Measurements from ENCODE around the gene ENTPD5. TPM values are rescaled to one million over a fixed set of nuclear protein-coding genes. Genes with fewer than 3 reads are reported as not detected.

Gene ENTPD5
- total and polyA plus RNA-seq, 2 of the 4 experiments (the other 2 are of a cell fraction) = 7.3 to 8.1 TPM

GRCh38 chr14:73998726-73999125, 20.4 kb downstream of the ENTPD5 start:
- H2AFZ ChIP-seq (replicated peaks; ENCODE audit: low read length, poor library complexity) = no peak overlapping the region
- H3K36me3 ChIP-seq (ENCODE audit: control insufficient read depth, insufficient read depth, low read length) = peaks cover 7% of the 10 kb centered on the region; the same call in 1 of the 2 replicates
- H3K9me3 ChIP-seq (ENCODE audit: control insufficient read depth, insufficient read depth, low read length) = no peaks in the 10 kb centered on the region
- TF ChIP-seq MAZ (IDR thresholded peaks at IDR 0.05; ENCODE audit: borderline replicate concordance, low read depth, low read length) (no peak), CEBPB (IDR thresholded peaks at IDR 0.05; ENCODE audit: low read depth, low read length) (no peak), FOS (IDR thresholded peaks at IDR 0.05; ENCODE audit: low read depth, low read length) (no peak), RFX5 (IDR thresholded peaks at IDR 0.05; ENCODE audit: low read depth, low read length) (no peak), BHLHE40 (IDR thresholded peaks at IDR 0.05; ENCODE audit: low read depth, low read length) (no peak)
- no peaks in the 10 kb centered on the region for H3K9me1 ChIP-seq (ENCODE audit: insufficient read depth, low read length)
- in situ Hi-C loops (cut with MboI; ENCODE audit: low sequenced_read_pairs) = no loop called here
- H3K14ac ChIP-seq (replicated peaks; ENCODE audit: low read depth, low read length) = no peak overlapping the region
- H3K23ac ChIP-seq (ENCODE audit: low read depth, low read length) = no peak overlapping the region
- H4K20me1 ChIP-seq (ENCODE audit: insufficient read depth, low read length) = no peaks in the 10 kb centered on the region
- no peak for ATAC-seq (ENCODE audit: low read depth)
- no peak overlapping the region for H3K18ac ChIP-seq (ENCODE audit: low read depth, low read length)
- no peak overlapping the region for H3K4me2 ChIP-seq (ENCODE audit: low read depth, low read length)
- H2BK120ac ChIP-seq (ENCODE audit: low read depth, low read length) = no peak overlapping the region
- no peak overlapping the region for H4K5ac ChIP-seq (ENCODE audit: low read depth, low read length)
- dilution Hi-C loops (cut with HindIII; ENCODE audit: low sequenced_read_pairs, unreplicated experiment) = no loop called here
- no peak overlapping the region for H2BK5ac ChIP-seq (ENCODE audit: low read depth, low read length, poor library complexity, severe bottlenecking)
- ChIA-PET CTCF (no interaction called here), POLR2A (ENCODE audit: unreplicated experiment) (no interaction called here)
- H2AK9ac ChIP-seq (replicated peaks; ENCODE audit: low read depth, low read length, poor library complexity) = no peak overlapping the region
- DNase-seq = no peak
- intact Hi-C loops (cut with micrococcal nuclease) = no loop called here
- no peaks in the 10 kb centered on the region for H3K4me1 ChIP-seq (ENCODE audit: control insufficient read depth, insufficient read depth, low read length)
- no peak overlapping the region for H3K27ac ChIP-seq (ENCODE audit: insufficient read depth, low read length)
- H3K56ac ChIP-seq (ENCODE audit: extremely low read depth, insufficient read depth, low read length) = no peak overlapping the region
- H3K79me1 ChIP-seq (ENCODE audit: low read depth in 1 of 2, low read length in 2 of 2) = no peaks in the 10 kb centered on the region
- H2BK15ac ChIP-seq (ENCODE audit: low read depth, low read length) = no peak overlapping the region
- no peak overlapping the region for H3K4ac ChIP-seq (ENCODE audit: low read depth, low read length)
- H3K4me3 ChIP-seq (ENCODE audit: insufficient read depth, low read depth, low read length) = no peak overlapping the region
- no peaks in the 10 kb centered on the region for H3K27me3 ChIP-seq (ENCODE audit: control insufficient read depth, insufficient read depth, low read length)
- BruUV-seq (replicated peaks) = no TSS peak
- no peak overlapping the region for H2BK20ac ChIP-seq (ENCODE audit: low read depth, low read length)
- H4K8ac ChIP-seq (ENCODE audit: low read depth in 2 of 2, low read length in 2 of 2) = no peak overlapping the region
- H4K91ac ChIP-seq (ENCODE audit: insufficient read depth, low read depth, low read length) = no peak overlapping the region
- no peak overlapping the region for H3K9ac ChIP-seq (ENCODE audit: low read depth, low read length)
- no peak overlapping the region for H2AK5ac ChIP-seq (ENCODE audit: low read depth, low read length)
- WGBS, 2 experiments (ENCODE audit: extremely low coverage in 2 of 2, insufficient read length in 1 of 2) = 78% methylated on average over 1 of the region's 2 CpGs; no CpG with 5 or more reads in 1 of the 2 experiments
